A549 treated with AZD9567 at 1 μM for 4 hours (cell line): ENCODE results near the gene SMG9. TPM values are rescaled to one million over a fixed set of nuclear protein-coding genes. Genes with fewer than 3 reads are reported as not detected.

Experiments used
- total RNA-seq: library from RNA; stranded (reverse); fragments of 200-300 nt; extraction: Qiagen RNA extraction; gene quantifications from 5 replicates; pipeline ENCODE4 v1.2.3, GENCODE V29; 2022; ENCODE audit not compliant: insufficient read depth

The SMG9 gene, protein sequence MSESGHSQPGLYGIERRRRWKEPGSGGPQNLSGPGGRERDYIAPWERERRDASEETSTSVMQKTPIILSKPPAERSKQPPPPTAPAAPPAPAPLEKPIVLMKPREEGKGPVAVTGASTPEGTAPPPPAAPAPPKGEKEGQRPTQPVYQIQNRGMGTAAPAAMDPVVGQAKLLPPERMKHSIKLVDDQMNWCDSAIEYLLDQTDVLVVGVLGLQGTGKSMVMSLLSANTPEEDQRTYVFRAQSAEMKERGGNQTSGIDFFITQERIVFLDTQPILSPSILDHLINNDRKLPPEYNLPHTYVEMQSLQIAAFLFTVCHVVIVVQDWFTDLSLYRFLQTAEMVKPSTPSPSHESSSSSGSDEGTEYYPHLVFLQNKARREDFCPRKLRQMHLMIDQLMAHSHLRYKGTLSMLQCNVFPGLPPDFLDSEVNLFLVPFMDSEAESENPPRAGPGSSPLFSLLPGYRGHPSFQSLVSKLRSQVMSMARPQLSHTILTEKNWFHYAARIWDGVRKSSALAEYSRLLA
- total RNA-seq: 50.2 to 64.4 TPM (median 56.7 TPM) in 5 replicates

DNA sequence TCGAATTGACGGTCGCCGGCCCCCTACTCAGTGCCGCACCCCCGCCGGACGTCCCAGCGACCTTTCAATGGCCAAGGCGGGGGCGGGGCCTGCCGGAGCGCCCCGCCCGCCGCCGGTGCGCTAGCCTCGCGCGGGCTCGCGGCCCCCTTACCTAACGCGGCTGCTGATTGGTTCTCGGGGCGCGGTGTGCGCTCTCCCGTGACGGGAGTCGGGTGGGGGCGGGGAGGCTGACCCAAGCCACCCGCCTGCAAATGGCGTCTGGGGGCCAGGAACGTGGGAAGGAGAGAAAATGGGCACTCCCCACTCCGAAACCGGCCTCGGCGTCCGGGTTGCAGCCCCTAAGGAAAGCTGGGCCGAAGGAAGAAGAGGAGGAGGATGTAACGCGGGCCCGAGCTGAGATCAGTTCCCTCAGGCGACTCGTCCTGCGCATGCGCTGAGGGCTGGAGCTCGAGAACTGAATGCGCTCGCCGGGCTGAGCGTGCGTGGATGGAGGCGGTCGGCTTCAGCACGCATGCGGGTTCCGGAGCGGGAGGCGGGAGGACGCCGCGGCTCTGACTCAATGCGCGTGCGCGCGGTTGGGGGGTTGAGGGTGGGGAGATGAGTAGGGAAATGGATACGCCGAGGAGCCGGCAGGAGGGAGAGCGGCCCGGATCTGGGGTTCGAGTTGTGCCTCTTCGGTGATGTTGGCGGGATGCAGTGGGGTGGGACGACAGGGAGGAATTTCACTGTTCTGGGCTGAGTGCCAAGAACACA, at the start of gene SMG9:
SMG9 (minus strand) TSS at position 460 of the 753 bp plus-strand sequence. CDS start 4,221 bp downstream, outside the sequence.

GRCh38 chr19:43802216-43802951, 47.6 kb upstream of the SMG9 start, which contains the start of gene LYPD5:
Gene LYPD5 (minus strand): TSS chr19:43802447. CDS start chr19:43802380, 67 bp downstream.

GRCh38 chr19:43780706-43781525, 26.2 kb upstream of the SMG9 start, which contains the start of gene KCNN4:
Gene KCNN4 (minus strand): TSS chr19:43780973. CDS start chr19:43780861, 112 bp downstream.

DNA sequence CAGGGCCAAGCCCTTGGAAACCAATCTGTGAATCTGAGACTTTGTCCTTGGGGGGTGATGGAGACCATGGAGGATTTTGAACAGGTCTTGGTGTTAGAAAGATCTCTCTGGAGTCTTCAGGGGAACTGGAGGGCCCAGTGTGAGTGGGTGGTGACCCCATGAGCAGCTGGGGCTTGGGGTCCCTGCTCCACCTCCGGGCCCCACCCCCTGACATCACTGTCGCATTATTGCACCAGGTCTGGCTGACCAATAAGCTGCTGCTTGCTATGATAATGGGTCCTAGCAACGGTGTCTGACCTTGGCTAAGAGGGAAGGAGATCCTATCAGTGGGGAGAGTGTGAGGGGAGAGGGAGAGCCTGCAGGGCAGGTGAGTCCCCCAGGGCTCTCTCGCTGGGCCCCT, 39.0 kb downstream of the SMG9 start, which contains the start of gene IRGC:
IRGC (plus strand) TSS at position 301 of the 400 bp plus-strand sequence. CDS start 2,483 bp downstream, outside the sequence.

Other genes starting within 250 kb of the SMG9 start
- gene ETHE1, start 227.8 kb downstream of the SMG9 start, total RNA-seq: 31.4 to 53.1 TPM (median 51.8 TPM) in 5 replicates
- gene ZNF575, start 221.8 kb downstream of the SMG9 start, total RNA-seq: 1.8 to 2.4 TPM (median 2.1 TPM) in 4 of 5 replicates, not detected in the other
- 22.7 to 29.4 TPM (median 27.4 TPM) in 5 replicates for gene XRCC1, start 179.4 kb downstream of the SMG9 start, total RNA-seq
- gene PINLYP, start 179.2 kb downstream of the SMG9 start, total RNA-seq: 0.22 to 0.52 TPM (median 0.27 TPM) in 4 of 5 replicates, not detected in the other
- gene IRGQ, start 158.8 kb downstream of the SMG9 start, total RNA-seq: 4.6 to 10.5 TPM (median 5.9 TPM) in 5 replicates
- gene ZNF576, start 158.4 kb downstream of the SMG9 start, total RNA-seq: 20.0 to 21.3 TPM (median 20.5 TPM) in 5 replicates
- gene SRRM5, start 142.9 kb downstream of the SMG9 start, total RNA-seq: 0.52 to 0.80 TPM (median 0.67 TPM) in 4 of 5 replicates, not detected in the other
- 40.1 to 61.6 TPM (median 59.4 TPM) in 5 replicates for gene ZNF428, start 135.3 kb downstream of the SMG9 start, total RNA-seq
- gene CADM4, start 115.1 kb downstream of the SMG9 start, total RNA-seq: 5.5 to 10.0 TPM (median 9.6 TPM) in 5 replicates
- gene PLAUR, start 84.8 kb downstream of the SMG9 start, total RNA-seq: 62.1 to 69.9 TPM (median 69.1 TPM) in 5 replicates
- not detected in 5 replicates for gene IRGC, start 38.9 kb downstream of the SMG9 start, total RNA-seq
- 29.1 to 47.0 TPM (median 45.0 TPM) in 5 replicates for gene KCNN4, start 26.0 kb upstream of the SMG9 start, total RNA-seq
- 0.07 to 0.30 TPM (median 0.17 TPM) in 4 of 5 replicates, not detected in the other for gene LYPD5, start 47.5 kb upstream of the SMG9 start, total RNA-seq
- gene ZNF283, start 72.4 kb upstream of the SMG9 start, total RNA-seq: 4.3 to 12.9 TPM (median 5.1 TPM) in 5 replicates
- gene ZNF404, start 129.0 kb upstream of the SMG9 start, total RNA-seq: 0.20 to 0.45 TPM (median 0.31 TPM) in 4 of 5 replicates, not detected in the other
- 9.3 to 20.4 TPM (median 10.4 TPM) in 5 replicates for gene ZNF45, start 180.3 kb upstream of the SMG9 start, total RNA-seq
- 0.30 to 0.65 TPM (median 0.47 TPM) in 4 of 5 replicates, not detected in the other for gene ZNF221, start 196.3 kb upstream of the SMG9 start, total RNA-seq
- gene ZNF155, start 229.2 kb upstream of the SMG9 start, total RNA-seq: 2.1 to 5.6 TPM (median 2.5 TPM) in 5 replicates
- gene ZNF230, start 248.0 kb upstream of the SMG9 start, total RNA-seq: 1.6 to 3.5 TPM (median 2.7 TPM) in 5 replicates